ENCODE results near the gene MIF.
"Not testable (repeated sequence)": the region's sequence is repeated elsewhere in the genome, so short reads cannot be mapped to it uniquely, and the experiment has no call there.

MIF gene

GRCh38 chr22:23900227-23900626, 6.0 kb downstream of the MIF start:
- DNase-seq (ENCODE audit: low read depth in 1 of 2, low spot score in 1 of 2) = not testable (repeated sequence)

DNA sequence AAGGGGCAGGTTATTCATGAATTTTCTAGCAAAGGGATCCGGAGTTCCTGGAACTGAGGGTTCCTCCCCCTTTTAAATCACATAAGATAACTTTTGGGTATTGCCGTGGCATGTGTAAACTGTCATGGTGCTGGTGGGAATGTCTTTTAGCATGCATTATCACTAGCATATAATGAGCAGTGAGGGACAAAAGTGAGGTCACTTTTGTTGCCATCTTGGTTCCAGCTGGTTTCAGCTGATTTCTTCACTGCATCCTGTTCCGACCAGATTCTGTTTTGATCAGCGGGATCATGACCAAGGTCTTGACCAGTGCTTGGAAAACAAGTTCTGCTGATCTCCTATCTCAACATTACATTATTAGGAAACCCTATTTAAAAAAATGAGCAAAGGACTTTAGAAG, 7.4 kb downstream of the MIF start:
- no peak for DNase-seq (ENCODE audit: low read depth in 1 of 2, low spot score in 1 of 2)

DNA sequence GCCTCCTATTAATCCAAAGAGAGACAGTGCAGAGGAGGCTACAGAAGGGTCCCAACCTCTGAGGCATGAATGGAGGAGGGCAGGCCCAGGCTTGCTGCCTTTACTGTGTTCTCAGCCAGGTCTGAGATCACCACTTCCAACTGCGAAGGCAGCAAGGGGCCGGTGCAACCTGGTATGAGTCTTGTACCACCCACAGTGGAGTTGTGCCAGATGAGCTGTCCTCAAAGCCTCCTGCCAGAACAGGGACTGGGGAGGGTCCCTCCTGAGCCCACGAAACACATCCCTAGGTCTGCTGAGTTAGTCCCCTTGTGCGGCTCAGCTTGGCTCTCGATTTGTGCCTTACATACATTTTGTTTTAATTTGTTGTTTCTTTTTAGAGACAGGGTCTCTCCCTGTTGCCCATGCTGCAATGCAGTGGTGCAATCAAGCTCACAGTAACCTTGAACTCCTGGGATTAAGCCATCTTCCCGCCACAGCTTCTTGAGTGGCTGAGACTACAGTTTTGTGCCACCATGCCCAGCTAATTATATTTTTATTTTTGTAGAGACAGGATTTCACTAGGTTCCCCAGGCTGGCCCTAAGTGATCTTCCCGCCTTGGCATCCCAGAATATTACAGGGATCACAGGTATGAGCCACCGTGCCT, 9.3 kb downstream of the MIF start:
- no peak for DNase-seq (ENCODE audit: low read depth in 1 of 2, low spot score in 1 of 2)

DNA sequence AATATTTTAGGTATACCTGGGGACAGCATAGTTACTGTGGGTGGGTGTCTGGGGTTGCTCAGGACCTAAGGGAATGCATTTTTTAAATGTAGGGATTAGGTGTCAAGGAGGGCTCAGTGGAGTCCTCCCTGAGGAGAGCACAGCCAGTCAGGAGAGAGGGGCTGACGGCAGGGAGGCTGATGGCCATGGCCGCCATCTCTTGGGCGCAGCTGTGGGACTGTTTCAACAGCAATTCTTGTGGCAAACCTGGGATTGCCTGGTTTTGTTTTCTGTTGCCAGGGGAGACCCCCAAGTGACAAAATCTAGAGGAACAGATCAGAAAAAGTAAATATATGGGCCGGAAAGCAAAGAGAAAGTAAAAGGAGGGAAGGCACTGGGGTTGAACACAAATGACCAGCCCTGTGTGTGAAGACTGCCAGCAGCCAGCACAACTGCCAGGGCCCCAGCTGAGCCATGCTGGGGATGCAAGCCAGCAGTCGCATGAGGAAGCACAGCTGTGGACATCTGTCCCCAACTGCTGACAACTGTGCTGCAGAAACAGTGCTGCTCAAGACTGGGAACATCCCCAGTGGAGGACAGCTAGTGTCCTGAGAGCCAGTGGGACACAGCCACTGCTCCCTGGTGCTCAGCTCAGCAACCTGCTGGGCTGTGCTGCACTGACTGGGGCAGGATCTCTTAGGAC, 10.5 kb downstream of the MIF start:
- no peak for DNase-seq (ENCODE audit: low read depth in 1 of 2, low spot score in 1 of 2)

DNA sequence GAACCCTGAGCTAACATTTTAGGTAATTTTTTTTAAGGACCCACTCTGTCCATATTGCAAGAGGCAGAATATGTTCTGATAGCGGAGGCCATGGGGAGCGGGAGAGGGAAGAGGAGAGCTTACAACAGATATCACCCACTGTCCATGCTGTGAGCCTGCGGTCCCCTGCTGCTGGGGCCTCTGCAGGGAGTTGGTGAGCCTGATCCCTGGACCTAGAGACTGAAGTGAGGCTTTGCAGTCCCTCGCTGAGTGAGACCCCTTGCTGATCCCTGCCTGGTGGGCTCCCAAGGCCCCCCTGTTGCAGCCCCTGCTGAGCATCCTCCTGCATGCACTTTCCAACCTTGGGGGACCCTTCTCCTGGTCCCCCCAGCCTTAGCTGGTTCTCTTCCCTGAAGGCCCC, 12.5 kb downstream of the MIF start:
- DNase-seq (ENCODE audit: low read depth in 1 of 2, low spot score in 1 of 2) = no peak

- DNase-seq (ENCODE audit: low read depth in 1 of 2, low spot score in 1 of 2) = not testable (repeated sequence)
These were observed 13.2 kb downstream of the MIF start for GRCh38 chr22:23907423-23907822.

GRCh38 chr22:23908587-23909205, 14.5 kb downstream of the MIF start:
- no peak for DNase-seq (ENCODE audit: low read depth in 1 of 2, low spot score in 1 of 2)

- DNase-seq (ENCODE audit: low read depth in 1 of 2, low spot score in 1 of 2) = no peak
These were observed 15.2 kb downstream of the MIF start for GRCh38 chr22:23909296-23909898.

- DNase-seq (ENCODE audit: low read depth in 1 of 2, low spot score in 1 of 2) = no peak
These were observed 16.5 kb downstream of the MIF start for GRCh38 chr22:23910496-23911190.

GRCh38 chr22:23911318-23911980, 17.3 kb downstream of the MIF start:
- no peak for DNase-seq (ENCODE audit: low read depth in 1 of 2, low spot score in 1 of 2)

DNA sequence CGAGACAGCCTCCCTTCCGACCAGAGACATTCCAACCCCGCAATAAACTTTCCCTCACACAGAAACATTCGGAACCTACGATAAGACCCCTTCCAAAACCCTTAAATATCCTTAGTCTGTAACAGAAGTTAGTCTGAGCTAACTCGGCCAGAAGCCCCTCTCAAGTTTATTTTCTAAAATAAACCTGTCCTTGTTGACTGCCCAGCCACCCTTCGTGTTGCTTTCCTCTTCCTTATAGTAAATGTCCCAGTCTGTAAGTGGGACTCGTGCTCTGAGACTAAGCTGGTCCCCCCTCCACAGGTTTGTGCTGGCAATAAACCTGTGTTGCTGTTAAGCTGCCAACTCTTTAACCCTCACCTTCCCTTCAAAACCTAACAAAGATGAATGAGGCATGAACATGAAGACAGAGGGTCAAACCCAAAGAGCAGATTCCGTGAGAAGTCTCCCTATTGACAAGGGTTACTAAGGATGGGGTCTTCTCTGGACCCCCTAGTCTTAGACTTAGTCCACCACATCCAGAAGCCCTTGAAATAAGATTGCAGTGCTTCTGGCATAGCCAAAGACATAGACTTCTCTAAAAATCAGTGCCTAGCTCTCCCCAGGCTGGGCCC, 18.2 kb downstream of the MIF start:
- no peak for DNase-seq (ENCODE audit: low read depth in 1 of 2, low spot score in 1 of 2)

GRCh38 chr22:23913306-23913660, 19.1 kb downstream of the MIF start:
- no peak for DNase-seq (ENCODE audit: low read depth in 1 of 2, low spot score in 1 of 2)

DNA sequence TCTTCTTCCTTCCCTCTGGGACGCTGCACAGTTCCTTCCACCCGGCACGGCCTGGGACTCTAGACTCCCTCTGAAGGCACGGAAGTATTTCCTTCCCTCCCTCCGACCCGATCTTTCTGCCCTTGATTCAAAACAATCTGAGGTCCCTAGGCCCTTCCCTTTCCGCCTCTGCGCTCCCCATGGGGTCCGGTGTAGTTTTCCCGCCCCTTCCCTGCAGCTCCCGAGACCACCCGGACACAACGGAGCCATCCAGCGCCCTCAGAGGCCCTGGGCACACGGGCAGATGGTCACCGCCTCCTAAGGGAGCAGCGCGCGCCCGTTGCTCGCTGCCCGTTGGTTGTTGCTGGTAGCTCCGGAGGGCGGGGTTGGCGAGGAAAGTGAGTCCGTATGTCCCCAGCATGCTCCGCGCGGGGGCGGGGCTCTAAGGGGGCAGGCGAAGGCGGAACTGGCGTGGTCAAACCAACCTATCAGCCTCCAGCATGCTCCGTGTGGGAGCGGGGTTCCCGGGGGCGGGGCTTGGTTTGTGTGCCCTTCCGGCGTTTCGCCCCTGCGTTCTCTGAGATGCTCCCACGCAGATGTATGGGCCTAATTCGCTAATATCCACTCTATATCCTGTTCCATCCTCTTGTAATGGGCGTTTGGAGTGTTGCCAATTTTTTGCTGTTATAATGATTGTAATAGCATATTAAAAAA, 19.6 kb downstream of the MIF start:
- DNase-seq (ENCODE audit: low read depth in 1 of 2, low spot score in 1 of 2) = peak; percentile 98 to 99

GRCh38 chr22:23915290-23915689, 21.1 kb downstream of the MIF start:
- DNase-seq (ENCODE audit: low read depth in 1 of 2, low spot score in 1 of 2) = no peak

DNA sequence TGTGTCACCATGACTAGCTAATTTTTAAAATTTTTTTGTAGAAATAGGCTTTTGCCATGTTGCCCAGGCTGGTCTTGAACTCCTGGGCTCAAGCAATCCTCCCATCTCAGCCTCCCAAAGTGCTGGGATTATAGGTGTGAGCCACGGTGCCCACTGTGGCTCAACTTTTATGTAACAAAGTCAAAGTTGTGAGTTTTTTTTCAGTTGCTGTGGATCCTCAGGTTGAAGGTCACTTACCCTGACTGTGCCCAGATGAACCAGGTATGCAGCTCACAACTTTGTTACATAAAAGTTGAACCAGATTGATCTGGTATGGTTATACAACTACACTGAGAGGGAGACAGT, 26.1 kb downstream of the MIF start:
- DNase-seq (ENCODE audit: low read depth in 1 of 2, low spot score in 1 of 2) = not testable (repeated sequence)

- DNase-seq (ENCODE audit: low read depth in 1 of 2, low spot score in 1 of 2) = not testable (repeated sequence)
These were observed 27.5 kb downstream of the MIF start for GRCh38 chr22:23921586-23922201.

- DNase-seq (ENCODE audit: low read depth in 1 of 2, low spot score in 1 of 2) = no peak
These were observed 28.7 kb downstream of the MIF start for GRCh38 chr22:23922921-23923320.

DNA sequence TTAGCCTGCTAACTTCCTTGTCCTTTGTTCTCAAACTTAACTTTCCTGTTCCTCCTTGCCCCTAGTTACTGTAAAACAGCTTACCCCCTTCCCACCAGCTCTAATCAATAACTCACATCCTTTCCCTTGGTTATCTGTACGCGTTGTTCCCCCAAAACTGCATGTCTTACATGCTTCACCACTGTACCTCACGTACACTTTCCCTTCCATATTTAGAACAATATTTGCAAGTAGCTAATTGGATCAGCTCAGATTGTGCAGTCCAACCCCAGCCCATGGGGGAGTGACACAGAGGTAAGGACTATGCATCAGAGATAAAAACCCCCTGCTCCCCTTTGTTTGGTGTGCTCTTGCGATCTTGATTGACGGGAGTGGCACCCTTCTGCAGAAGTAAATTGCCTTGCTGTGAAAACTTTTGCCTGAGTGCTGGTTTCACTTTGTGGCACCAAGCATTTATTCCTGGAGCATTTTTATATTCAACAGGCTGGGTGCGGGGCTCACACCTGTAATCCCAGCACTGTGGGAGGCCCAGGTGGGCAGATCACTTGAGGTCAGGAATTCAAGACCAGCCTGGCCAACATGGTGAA, 30.9 kb downstream of the MIF start:
- DNase-seq (ENCODE audit: low read depth in 1 of 2, low spot score in 1 of 2) = no peak

GRCh38 chr22:23926561-23926960, 32.4 kb downstream of the MIF start:
- DNase-seq (ENCODE audit: low read depth in 1 of 2, low spot score in 1 of 2) = no peak

Measured in activated CD4-positive, alpha-beta T cell treated with anti-CD3 and anti-CD28 coated beads, Interleukin-2, amount 50 U/mL, for 24 hours (primary cell).